Endodermal cell (in vitro differentiated cells): ENCODE measurements around the gene EXD3. TPM values are rescaled to one million over a fixed set of nuclear protein-coding genes. Genes with fewer than 3 reads are reported as not detected.
A peak's percentile ranks its signal among the peaks of the same experiment; 100 is the strongest.

ENCODE experiments used
- DNase-seq: peaks from one replicate; pipeline ENCODE4 v3.0.0-alpha.2; 2017
- H3K27ac ChIP-seq: 2 replicates; pipeline ENCODE4 v1.5.1; 2013; ENCODE audit warnings: mild to moderate bottlenecking, low read depth, low read length, moderate library complexity
- H3K27me3 ChIP-seq: 2 replicates; pipeline ENCODE4 v1.6.1; 2013; ENCODE audit warnings: mild to moderate bottlenecking, low read length, moderate library complexity; ENCODE audit not compliant: insufficient read depth, control insufficient read depth, poor library complexity, severe bottlenecking
- H3K36me3 ChIP-seq: 2 replicates; pipeline ENCODE4 v1.7.0; 2013; ENCODE audit warnings: mild to moderate bottlenecking, low read length, moderate library complexity; ENCODE audit not compliant: control insufficient read depth, insufficient read depth
- H3K4me1 ChIP-seq: one replicate; pipeline ENCODE4 v1.7.0; 2013; ENCODE audit warnings: low read length; ENCODE audit not compliant: control insufficient read depth, insufficient read depth
- H3K4me3 ChIP-seq: 2 replicates; pipeline ENCODE4 v1.5.1; 2013; ENCODE audit warnings: mild to moderate bottlenecking, low read length, moderate library complexity
- H3K9ac ChIP-seq: 2 replicates; pipeline ENCODE4 v1.6.1; 2013; ENCODE audit warnings: mild to moderate bottlenecking, low read length, moderate library complexity; ENCODE audit not compliant: poor library complexity, severe bottlenecking; ENCODE audit errors: extremely low read depth
- H3K9me3 ChIP-seq: 2 replicates; pipeline ENCODE4 v1.6.1; 2013; ENCODE audit warnings: mild to moderate bottlenecking, low read length, moderate library complexity; ENCODE audit not compliant: control insufficient read depth
- H3K27ac Mint-ChIP-seq: 2 replicates; pipeline ENCODE4 v1.8.0; 2020; ENCODE audit warnings: mixed read lengths
- H3K27me3 Mint-ChIP-seq: 2 replicates; pipeline ENCODE4 v1.8.0; 2021; ENCODE audit warnings: mild to moderate bottlenecking, mixed read lengths; ENCODE audit not compliant: insufficient read depth
- H3K36me3 Mint-ChIP-seq: 2 replicates; pipeline ENCODE4 v1.8.0; 2020; ENCODE audit warnings: low read depth, mixed read lengths
- H3K4me1 Mint-ChIP-seq: 2 replicates; pipeline ENCODE4 v1.8.0; 2020; ENCODE audit warnings: mixed read lengths
- H3K4me3 Mint-ChIP-seq: 2 replicates; pipeline ENCODE4 v1.8.0; 2020; ENCODE audit warnings: mild to moderate bottlenecking, moderate library complexity, mixed read lengths
- H3K9me3 Mint-ChIP-seq: 2 replicates; pipeline ENCODE4 v1.8.0; 2020; ENCODE audit warnings: mild to moderate bottlenecking, mixed read lengths
- WGBS, 2 experiments: methylation state at CpG; one replicate each; pipeline versions ENCODE4 v1.1.5 to v1.1.7; 2013; ENCODE audit warnings: missing lambda C conversion rate in 2 of 2, mixed read lengths in 1 of 2; ENCODE audit not compliant: insufficient coverage in 1 of 2, insufficient read length in 1 of 2; 5-methylcytosine and 5-hydroxymethylcytosine counted together
- total RNA-seq, 2 donors: library from RNA; stranded (reverse); fragmentation: NEBNext Ultra II Directional in 1 of 2; extraction: Animal tissue kit (Norgen Biotek cat#: 25700) in 1 of 2; gene quantifications; 2 replicates in 1 of 2; 3 replicates in 1 of 2; pipeline ENCODE4 v1.2.1, GENCODE V29; 2021
- TF ChIP-seq, protein P1 (sequence below): fragments of 200-600 bp; sonication (generic); conservative IDR thresholded peaks from 2 replicates; pipeline ENCODE4 v1.5.0; 2021; ENCODE audit warnings: antibody characterized with exemption, mild to moderate bottlenecking

Gene EXD3
- total RNA-seq, 2 donors from 2014 or later, result 15.5 to 31.0 TPM

DNA sequence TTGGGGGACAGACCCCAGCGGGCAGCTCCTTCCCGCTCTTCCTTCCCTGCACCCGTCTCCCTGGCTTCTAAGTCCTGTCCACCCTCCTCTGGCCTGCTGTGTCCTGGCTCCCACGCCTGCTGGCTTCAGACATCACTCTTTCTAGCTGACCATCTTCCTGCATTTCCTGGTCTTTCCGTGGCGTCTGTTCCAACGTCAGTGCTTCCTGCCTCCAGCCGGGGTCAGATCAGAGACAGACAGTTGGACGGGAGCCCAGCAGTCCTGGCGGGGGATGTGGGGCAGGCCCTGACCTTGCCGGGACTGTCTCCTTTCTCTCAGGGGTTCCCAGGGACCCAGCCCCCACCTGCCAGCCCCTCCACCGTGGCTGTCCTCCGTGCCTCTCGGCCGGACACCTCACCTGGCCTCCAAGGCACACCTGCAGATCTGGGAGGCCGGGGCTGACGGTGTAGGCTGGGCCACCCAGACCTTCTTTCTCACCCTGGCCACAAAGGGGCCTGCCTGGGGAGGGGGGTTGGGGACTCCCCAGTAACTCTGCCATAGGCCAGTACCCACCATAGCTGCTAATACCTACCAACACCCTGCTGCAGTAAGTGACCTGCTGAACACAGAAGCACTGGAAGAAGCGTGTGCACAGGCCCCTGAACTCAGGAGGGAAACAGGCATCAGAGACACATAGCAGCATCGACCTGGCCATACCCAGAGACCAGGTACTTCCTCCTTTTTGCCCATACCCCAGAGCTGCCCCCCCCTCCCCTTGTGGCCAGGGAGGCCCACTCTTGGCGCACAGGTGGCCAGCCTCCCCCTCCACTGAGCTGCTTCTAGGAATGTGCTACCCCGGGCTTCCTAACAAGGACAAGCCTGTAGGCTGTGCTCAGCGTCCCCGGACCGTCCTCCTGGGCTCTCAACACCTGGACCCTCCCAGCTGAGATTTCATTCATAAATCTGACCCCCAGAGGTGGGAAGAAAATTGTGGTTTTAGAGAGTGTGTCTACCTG is 126.0 kb downstream of the EXD3 start:
- Histone ChIP-seq H3K27me3 (peaks cover 53% of the 10 kb centered on the region), H3K4me3 (no peak overlapping the region), H3K36me3 (no peaks in the 10 kb centered on the region), H3K9ac (no peak overlapping the region), H3K9me3 (no peaks in the 10 kb centered on the region), H3K27ac (peak overlapping the region; percentile 89), H3K4me1 (peaks cover 3% of the 10 kb centered on the region)
- Mint-ChIP-seq H3K27me3 (peaks cover 60% of the 10 kb centered on the region), H3K4me1 (peaks cover 21% of the 10 kb centered on the region), H3K36me3 (no peaks in the 10 kb centered on the region), H3K9me3 (peaks cover 5% of the 10 kb centered on the region), H3K27ac (no peak overlapping the region), H3K4me3 (peak overlapping the region; percentile 43)
- WGBS, 2 experiments, result 85% methylated on average over 12 to 24 of the region's 24 CpGs
- DNase-seq, result peak; percentile 68
- TF ChIP-seq, protein P1, sequence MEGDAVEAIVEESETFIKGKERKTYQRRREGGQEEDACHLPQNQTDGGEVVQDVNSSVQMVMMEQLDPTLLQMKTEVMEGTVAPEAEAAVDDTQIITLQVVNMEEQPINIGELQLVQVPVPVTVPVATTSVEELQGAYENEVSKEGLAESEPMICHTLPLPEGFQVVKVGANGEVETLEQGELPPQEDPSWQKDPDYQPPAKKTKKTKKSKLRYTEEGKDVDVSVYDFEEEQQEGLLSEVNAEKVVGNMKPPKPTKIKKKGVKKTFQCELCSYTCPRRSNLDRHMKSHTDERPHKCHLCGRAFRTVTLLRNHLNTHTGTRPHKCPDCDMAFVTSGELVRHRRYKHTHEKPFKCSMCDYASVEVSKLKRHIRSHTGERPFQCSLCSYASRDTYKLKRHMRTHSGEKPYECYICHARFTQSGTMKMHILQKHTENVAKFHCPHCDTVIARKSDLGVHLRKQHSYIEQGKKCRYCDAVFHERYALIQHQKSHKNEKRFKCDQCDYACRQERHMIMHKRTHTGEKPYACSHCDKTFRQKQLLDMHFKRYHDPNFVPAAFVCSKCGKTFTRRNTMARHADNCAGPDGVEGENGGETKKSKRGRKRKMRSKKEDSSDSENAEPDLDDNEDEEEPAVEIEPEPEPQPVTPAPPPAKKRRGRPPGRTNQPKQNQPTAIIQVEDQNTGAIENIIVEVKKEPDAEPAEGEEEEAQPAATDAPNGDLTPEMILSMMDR, result no peak

DNA sequence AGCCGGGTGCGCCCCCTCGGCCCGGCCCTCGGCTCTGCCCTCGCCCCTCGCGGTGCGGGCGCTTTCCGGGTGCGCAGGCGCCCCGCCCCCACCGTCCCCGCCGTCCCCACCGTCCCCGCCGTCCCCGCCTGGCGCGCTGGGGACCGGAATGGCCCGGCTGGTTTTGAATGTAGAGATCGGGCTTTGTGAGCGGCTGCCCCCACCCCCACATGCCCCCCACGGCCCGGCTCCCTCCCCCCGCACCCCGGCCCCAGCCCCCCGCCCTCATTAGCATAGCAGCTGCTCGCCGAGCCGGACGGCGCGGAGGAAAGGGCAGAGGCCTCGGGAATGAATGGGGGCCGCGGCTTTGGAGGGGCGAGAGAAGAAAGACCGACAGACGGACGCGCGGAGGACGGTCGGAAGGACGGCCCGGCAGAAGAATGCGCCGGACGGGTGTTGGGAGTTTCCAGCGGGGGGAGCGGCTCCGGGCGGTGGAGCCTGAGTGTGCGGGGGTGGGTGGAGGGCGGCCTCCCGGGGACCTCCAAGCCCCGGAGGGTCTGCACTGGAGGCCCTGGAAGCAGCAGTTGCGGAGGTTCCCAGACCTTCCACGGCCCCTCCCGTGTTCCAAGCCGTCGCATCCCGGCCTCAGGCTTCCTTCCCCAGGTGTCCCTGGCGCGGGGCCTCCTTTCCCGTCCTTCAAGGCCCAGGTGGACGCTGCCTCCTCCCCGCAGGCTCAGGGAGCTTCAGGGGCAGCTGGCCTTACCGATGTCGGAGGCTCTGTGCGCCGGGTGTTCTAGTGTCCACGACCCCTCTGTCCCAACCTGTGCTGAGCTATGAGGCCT is 126.9 kb downstream of the EXD3 start:
- Histone ChIP-seq H3K9me3 (no peaks in the 10 kb centered on the region), H3K27me3 (peaks cover 53% of the 10 kb centered on the region), H3K9ac (no peak overlapping the region), H3K27ac (peak overlapping the region; percentile 89), H3K4me1 (peaks cover 3% of the 10 kb centered on the region), H3K4me3 (no peak overlapping the region), H3K36me3 (no peaks in the 10 kb centered on the region)
- peak overlapping the region; percentile 43 for H3K4me3 Mint-ChIP-seq
- peaks cover 21% of the 10 kb centered on the region for H3K4me1 Mint-ChIP-seq
- TF ChIP-seq, protein P1, result no peak
- peak; percentile 71 for DNase-seq
- no peak overlapping the region for H3K27ac Mint-ChIP-seq
- peaks cover 60% of the 10 kb centered on the region for H3K27me3 Mint-ChIP-seq
- H3K9me3 Mint-ChIP-seq, result peaks cover 5% of the 10 kb centered on the region
- 18 to 24% methylated on average over 20 to 71 of the region's 78 CpGs for WGBS, 2 experiments
- no peaks in the 10 kb centered on the region for H3K36me3 Mint-ChIP-seq

DNA sequence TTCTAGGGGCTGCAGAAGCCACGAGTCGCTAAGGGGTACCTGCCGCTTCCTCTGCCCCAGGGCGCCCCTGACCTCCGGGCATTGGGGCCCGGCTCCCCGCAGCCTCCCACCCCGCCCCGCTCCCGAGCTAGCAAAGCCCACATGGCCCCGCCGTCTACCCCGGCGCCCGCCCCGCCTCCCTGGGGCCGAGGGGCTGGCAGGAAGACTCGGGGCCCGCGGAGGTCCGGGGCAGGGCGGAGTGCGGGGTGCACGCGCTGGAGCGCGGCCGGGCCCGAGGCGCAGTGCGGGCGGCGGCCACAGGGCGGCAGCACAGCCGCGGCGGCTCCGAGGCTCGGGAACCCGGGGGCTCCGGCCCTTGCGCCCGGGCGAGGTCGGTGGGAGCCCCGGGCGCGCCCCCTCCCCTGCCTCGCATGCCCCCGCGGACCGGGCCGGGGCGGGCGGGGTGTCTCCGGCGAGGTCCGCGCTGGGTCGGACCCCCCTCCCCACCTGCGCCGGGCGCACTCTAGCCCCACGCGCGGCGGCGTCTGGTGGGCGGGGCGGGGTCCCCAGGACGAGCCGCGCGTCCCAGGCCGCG is 127.6 kb downstream of the EXD3 start:
- Mint-ChIP-seq H3K27me3 (peaks cover 60% of the 10 kb centered on the region), H3K9me3 (peaks cover 5% of the 10 kb centered on the region), H3K36me3 (no peaks in the 10 kb centered on the region), H3K27ac (no peak overlapping the region), H3K4me1 (peaks cover 21% of the 10 kb centered on the region), H3K4me3 (peak overlapping the region; percentile 35)
- TF ChIP-seq, protein P1, result peak; percentile 73
- Histone ChIP-seq H3K27ac (no peak overlapping the region), H3K27me3 (peaks cover 51% of the 10 kb centered on the region), H3K9me3 (no peaks in the 10 kb centered on the region), H3K36me3 (no peaks in the 10 kb centered on the region), H3K4me1 (peaks cover 3% of the 10 kb centered on the region), H3K9ac (no peak overlapping the region), H3K4me3 (no peak overlapping the region)
- WGBS, 2 experiments, result 0 to 3% methylated on average over 3 to 76 of the region's 76 CpGs
- DNase-seq, result peak; percentile 83
